CD4-positive, alpha-beta T cell treated with Interleukin-6 at 100 ng/mL for 8 hours (primary cell): Measurements from ENCODE around the gene SLC35A5.

Source experiments
- DNase-seq: peaks from one replicate; pipeline ENCODE4 v3.0.0-alpha.2; 2020; ENCODE audit warnings: mixed read lengths, low spot score

The SLC35A5 gene

DNA sequence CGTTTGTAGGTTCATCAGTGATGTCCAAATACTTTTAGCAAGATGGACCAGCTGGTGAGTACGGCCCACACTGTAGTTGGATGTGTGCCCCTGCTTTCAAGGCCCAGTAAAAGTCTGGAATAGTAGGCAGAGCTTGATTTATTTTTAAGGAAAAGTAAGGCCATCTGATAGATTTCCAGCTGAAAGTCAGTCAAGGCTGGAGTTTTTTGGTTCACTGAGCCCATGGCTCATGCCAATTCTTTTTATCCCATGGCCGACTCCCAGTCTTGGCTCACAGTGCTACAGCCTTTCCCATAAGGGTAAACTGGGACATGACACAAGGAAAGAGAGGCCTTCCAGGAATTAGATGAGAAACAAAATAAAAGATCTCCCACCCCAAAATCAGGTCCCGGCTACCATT, 65.6 kb downstream of the SLC35A5 start:
- no peak for DNase-seq

DNA sequence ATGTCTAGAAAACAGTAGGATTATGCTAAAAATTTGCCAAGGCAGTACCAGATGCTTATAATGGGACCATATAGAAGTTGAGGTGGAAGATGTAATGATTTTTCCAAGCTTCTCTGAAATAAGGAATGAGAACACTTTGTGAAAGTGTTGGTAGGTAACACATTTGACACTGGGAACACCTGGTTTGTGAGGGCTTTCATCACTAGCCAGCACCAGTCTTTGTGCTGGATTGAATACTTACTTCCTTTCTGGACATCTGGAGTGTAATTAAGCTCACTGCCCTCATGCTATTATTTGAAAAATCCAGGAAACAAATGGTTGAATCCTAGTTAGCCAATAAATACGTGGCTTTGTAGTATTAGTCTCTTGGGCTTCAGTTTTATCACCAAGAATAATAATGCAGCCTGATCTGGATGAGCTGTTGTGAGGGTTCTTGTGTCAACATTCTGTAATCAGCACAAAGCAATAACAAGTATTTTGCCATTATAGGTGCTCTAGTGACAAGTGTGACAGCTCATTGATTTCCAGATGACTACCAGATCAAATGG, 66.1 kb downstream of the SLC35A5 start:
- no peak for DNase-seq

DNA sequence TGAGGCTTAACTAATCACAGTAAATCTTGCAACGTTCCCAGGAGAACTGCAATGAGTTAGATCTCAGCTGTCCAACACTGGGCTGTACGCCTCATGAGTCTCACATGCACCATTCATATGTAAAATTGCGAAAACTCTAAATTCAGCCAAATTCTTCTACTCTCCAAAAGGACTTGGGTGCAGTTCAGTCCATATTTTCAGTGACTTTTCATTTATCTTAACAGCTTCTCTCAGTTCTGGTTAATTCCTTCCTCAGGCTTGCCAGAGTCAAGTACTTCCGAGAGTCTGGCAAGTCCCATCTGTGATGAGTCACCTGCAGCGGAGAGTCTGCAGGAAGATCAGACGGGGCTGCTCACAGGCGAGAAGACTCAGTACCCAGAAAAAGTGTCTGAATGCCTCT, 67.6 kb downstream of the SLC35A5 start:
- no peak for DNase-seq

DNA sequence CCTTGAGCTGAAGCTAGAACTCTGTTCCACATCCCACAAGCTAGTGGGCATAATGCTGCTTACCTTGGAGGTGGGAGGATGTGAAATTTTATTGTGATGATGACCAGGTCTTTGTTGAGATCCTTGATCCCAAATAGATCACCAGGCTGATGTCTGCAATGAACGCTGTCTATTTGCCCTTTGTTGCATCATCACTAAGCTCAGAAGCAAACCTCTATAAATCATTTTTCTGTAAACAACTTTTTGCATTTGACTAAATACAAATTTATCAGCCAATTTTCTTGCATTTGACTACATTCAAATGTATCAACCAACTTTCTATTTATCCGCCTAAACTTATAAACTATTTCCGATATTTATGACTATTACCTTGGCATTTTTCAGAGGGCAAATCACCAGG, 69.4 kb downstream of the SLC35A5 start:
- DNase-seq, result no peak

DNA sequence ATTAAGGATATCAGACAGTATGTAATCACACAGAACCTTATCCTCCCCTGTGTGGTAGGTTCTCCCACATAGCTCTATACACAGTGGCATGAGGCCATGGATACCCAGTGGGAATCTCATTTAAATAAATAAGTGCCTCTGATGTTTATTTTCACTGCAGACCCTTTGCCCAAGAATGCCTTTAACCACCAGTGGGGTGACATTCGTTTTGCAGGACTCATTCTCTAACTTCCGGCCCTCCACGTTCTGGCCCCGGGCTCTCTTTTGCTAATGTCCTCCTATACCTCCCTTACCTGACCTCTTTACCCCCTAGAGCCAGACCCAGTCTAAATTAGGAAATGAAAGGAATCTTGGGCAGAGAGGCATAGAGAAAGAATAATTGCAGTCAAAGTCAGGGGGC, 70.8 kb downstream of the SLC35A5 start:
- DNase-seq, result no peak

DNA sequence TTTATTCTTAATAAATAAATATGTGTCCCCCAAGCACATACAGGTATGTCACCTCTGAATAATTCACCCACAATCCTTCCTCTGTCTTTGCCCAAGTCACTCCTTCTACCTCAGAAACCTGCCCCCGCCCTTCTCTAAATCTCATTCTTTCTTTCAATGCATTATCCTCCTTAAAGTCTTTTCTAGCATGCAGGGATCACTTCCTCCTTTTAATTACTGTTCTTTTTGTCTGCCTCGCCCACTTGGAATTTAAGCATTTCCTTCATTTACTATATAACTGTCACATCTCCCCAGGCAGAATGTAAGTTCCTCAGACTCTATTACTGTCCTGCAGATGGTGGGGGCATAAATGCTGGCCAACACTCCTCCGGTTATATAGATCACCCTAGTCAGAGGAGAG, 71.3 kb downstream of the SLC35A5 start:
- DNase-seq, result no peak

DNA sequence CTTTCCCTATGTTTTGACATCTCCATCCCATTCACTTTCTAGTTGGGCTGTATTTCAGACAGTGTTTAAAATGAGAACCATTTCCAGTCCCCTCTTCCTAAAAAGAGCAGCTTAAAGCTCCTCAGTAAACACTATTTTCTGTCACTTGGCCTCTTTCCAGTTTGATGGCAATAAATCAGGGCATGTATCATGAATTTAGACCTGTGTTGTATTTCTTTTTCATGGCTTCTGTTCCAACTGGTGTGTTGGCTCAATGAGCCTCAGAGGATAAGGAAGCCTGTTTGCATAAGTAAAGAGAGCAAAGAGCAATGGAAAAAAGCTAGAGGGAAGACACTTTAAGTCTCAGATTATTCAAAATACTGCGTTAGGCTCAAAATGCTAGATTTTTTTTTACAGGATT, 71.9 kb downstream of the SLC35A5 start:
- DNase-seq, result no peak

DNA sequence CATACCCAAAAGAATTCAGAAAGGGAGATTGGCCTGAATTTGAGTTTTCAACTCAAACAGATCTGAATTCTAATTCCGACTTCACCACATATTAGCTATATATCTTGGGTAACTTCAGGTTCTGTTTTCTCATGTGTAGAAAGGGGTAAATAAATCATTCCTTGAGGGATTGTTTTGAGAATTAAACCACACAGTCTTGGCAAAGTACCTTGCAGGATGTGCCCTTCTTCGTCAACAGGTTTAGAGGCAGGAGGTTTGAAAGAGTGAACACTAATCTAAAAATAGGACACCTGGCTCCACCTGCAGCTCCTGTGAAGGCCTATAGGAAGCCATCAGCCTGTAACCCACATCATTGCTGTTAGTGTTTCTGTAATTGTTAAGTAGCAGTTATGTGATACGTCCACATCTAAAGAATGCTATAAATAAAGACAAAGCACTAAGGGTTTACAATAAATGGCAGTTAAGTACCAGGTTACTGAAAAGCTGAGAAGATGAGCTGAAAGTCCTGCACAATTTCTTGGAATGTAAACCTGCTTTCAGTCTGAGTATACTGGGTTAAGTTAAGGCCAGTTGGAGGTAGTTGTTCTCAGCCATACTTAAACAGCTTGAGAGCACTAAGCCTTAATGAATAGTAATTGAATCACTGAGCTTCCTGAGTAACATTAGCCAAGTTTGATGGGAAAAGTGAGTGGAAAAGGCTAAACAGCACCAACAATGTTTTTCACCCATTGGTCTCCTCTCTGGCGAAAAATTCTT, 73.1 kb downstream of the SLC35A5 start:
- DNase-seq, result no peak
